HepG2 (cell line): ENCODE data around the gene HDAC4. TPM values are rescaled to one million over a fixed set of nuclear protein-coding genes. Genes with fewer than 3 reads are reported as not detected.

Experiments used
- ARID2 ChIP-seq: sonication (generic); formaldehyde crosslinking; IDR thresholded peaks from 2 replicates; pipeline ENCODE4 v1.8.1; 2022; ENCODE audit warnings: mild to moderate bottlenecking, missing genetic modification reagents, borderline replicate concordance
- E2F1 ChIP-seq: sonication (generic); formaldehyde crosslinking; IDR thresholded peaks from 2 replicates; pipeline ENCODE4 v1.5.0; 2020; ENCODE audit warnings: missing genetic modification reagents
- FIP1L1 ChIP-seq: fragments of 200-400 bp; formaldehyde crosslinking; IDR thresholded peaks from 2 replicates; pipeline ENCODE4 v1.6.1; 2018; ENCODE audit warnings: low read depth, mild to moderate bottlenecking, low read length, moderate library complexity, borderline replicate concordance; ENCODE audit not compliant: insufficient read depth
- ISL2 ChIP-seq: sonication (generic); formaldehyde crosslinking; IDR thresholded peaks from 2 replicates; pipeline ENCODE4 v1.5.0; 2020; ENCODE audit warnings: missing genetic modification reagents
- KDM2A ChIP-seq: sonication (generic); formaldehyde crosslinking; IDR thresholded peaks from 2 replicates; pipeline ENCODE4 v1.4.0; 2020; ENCODE audit warnings: low read depth, missing genetic modification reagents, borderline replicate concordance
- NBN ChIP-seq: fragments of 450-650 bp; conservative IDR thresholded peaks from 2 replicates; pipeline ENCODE4 v1.6.1; 2017
- SIX4 ChIP-seq: sonication (generic); formaldehyde crosslinking; IDR thresholded peaks from 2 replicates; pipeline ENCODE4 v1.4.0; 2020; ENCODE audit warnings: missing genetic modification reagents
- SP140L ChIP-seq: sonication (generic); formaldehyde crosslinking; IDR thresholded peaks from 2 replicates; pipeline ENCODE4 v1.4.0; 2020; ENCODE audit warnings: missing genetic modification reagents, borderline replicate concordance
- TCF7L2 ChIP-seq: IDR thresholded peaks from 2 replicates; pipeline ENCODE4 v1.6.1; 2011; ENCODE audit warnings: mild to moderate bottlenecking, low read depth, low read length, moderate library complexity
- ZBTB1 ChIP-seq: sonication (generic); formaldehyde crosslinking; IDR thresholded peaks from 2 replicates; pipeline ENCODE4 v1.4.0; 2020; ENCODE audit warnings: missing genetic modification reagents, borderline replicate concordance
- ZNF253 ChIP-seq: sonication (generic); formaldehyde crosslinking; IDR thresholded peaks from 2 replicates; pipeline ENCODE4 v1.8.0; 2022; ENCODE audit warnings: mild to moderate bottlenecking, missing genetic modification reagents, borderline replicate concordance
- ZNF44 ChIP-seq: sonication (generic); formaldehyde crosslinking; IDR thresholded peaks from 2 replicates; pipeline ENCODE4 v1.5.1; 2020; ENCODE audit warnings: mild to moderate bottlenecking, missing genetic modification reagents
- ZNF75D ChIP-seq: sonication (generic); formaldehyde crosslinking; IDR thresholded peaks from 2 replicates; pipeline ENCODE4 v1.8.1; 2023; ENCODE audit warnings: missing genetic modification reagents, mild to moderate bottlenecking, borderline replicate concordance
- ZNF775 ChIP-seq: sonication (generic); formaldehyde crosslinking; IDR thresholded peaks from 2 replicates; pipeline ENCODE4 v1.4.0; 2020; ENCODE audit warnings: missing genetic modification reagents, mild to moderate bottlenecking, moderate library complexity, borderline replicate concordance
- ZNF776 ChIP-seq: sonication (generic); formaldehyde crosslinking; IDR thresholded peaks from 2 replicates; pipeline ENCODE4 v1.4.0; 2020; ENCODE audit warnings: mild to moderate bottlenecking, missing genetic modification reagents
- polyA plus RNA-seq, 8 experiments: library from polyadenylated mRNA; depleted of rRNA in 3 of 8; stranded (reverse) in 7 of 8; unstranded in 1 of 8; fragments of >200 nt; fragmentation: Illumina TruSeq in 4 of 8; extraction: Trizol in 4 of 8; gene quantifications; 2 replicates each; pipeline versions ENCODE4 v1.2.1 to v1.2.3, GENCODE V29; 2011 to 2016; ENCODE audit warnings: low read depth in 4 of 8, missing spikeins in 1 of 8, mixed read lengths in 1 of 8; ENCODE audit not compliant: insufficient read depth in 1 of 8
- total RNA-seq, 5 experiments: library from RNA; depleted of rRNA; stranded (reverse); fragments of >200 nt; fragmentation: Illumina TruSeq; extraction: Trizol; gene quantifications; 2 replicates each; pipeline ENCODE4 v1.2.3, GENCODE V29; 2016; ENCODE audit warnings: low read depth in 1 of 5
- TF ChIP-seq, protein P1 (sequence below): sonication (generic); formaldehyde crosslinking; IDR thresholded peaks from 2 replicates; pipeline ENCODE4 v1.5.0; 2020; ENCODE audit warnings: mild to moderate bottlenecking, missing genetic modification reagents
- TF ChIP-seq, protein P2 (sequence below): sonication (generic); formaldehyde crosslinking; IDR thresholded peaks from 2 replicates; pipeline ENCODE4 v1.5.1; 2020; ENCODE audit warnings: missing genetic modification reagents, mild to moderate bottlenecking, borderline replicate concordance
- TF ChIP-seq, protein P3 (sequence below): sonication (generic); formaldehyde crosslinking; conservative IDR thresholded peaks from 2 replicates; pipeline ENCODE4 v1.4.0; 2020; ENCODE audit warnings: missing genetic modification reagents
- TF ChIP-seq, protein P4 (sequence below): sonication (generic); formaldehyde crosslinking; IDR thresholded peaks from 2 replicates; pipeline ENCODE4 v1.5.1; 2020; ENCODE audit warnings: mild to moderate bottlenecking, missing genetic modification reagents, moderate library complexity

HDAC4 gene
- total and polyA plus RNA-seq, 2 of the 13 experiments (the other 11 are each of a cell fraction or from before 2014, with no cell fraction given), result 10.1 to 11.5 TPM

DNA sequence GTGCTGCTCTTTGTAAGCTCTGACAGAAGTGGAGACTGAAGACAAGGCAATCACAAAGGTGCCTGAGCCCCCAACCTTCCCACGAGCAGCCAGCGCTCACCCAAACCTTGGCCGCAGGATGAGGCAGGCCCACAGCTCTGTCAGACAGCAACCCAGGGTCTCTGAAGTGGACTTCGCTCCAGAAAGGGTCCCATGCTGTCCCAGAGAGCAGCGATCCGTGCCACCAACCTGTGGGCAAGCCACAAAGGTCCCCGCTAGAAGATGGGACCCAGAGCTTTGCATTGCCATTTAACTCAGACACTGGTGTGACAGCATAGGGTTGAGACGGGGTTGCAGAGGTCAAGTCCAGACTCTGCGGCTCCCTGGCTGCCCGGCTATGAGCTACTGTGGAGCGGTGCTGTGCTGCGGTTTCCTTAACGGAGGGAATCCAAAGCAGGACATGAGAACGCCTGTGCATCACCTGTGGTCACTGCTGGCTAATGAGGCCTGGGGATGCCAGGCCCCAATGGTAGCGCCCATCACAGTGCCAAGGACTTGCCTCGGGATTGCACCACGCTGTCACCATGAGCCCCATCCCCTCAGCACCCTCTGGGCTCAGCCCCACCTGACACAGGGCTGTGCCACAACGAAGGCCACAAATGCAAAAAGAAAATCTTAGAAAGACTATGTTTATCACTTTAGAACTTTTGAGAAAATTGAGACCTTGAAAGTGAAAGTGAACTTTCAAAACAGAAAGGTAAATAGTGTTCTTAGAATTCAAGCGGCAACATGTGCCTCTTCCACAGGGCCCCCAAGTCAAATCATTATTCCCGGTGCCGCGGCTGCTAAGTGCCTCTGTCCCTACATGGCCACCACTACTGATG is 103.4 kb downstream of the HDAC4 start (continued):
- TF ChIP-seq KDM2A (CRISPR knock-in tag), result no peak; the same call in 1 of the 2 replicates
- TF ChIP-seq ARID2, result no peak
- no peak for TF ChIP-seq TCF7L2
- TF ChIP-seq E2F1 (CRISPR knock-in tag), result no peak
- TF ChIP-seq, protein P1, sequence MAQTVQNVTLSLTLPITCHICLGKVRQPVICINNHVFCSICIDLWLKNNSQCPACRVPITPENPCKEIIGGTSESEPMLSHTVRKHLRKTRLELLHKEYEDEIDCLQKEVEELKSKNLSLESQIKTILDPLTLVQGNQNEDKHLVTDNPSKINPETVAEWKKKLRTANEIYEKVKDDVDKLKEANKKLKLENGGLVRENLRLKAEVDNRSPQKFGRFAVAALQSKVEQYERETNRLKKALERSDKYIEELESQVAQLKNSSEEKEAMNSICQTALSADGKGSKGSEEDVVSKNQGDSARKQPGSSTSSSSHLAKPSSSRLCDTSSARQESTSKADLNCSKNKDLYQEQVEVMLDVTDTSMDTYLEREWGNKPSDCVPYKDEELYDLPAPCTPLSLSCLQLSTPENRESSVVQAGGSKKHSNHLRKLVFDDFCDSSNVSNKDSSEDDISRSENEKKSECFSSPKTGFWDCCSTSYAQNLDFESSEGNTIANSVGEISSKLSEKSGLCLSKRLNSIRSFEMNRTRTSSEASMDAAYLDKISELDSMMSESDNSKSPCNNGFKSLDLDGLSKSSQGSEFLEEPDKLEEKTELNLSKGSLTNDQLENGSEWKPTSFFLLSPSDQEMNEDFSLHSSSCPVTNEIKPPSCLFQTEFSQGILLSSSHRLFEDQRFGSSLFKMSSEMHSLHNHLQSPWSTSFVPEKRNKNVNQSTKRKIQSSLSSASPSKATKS, result no peak
- TF ChIP-seq SIX4 (CRISPR knock-in tag), result no peak
- no peak for TF ChIP-seq ZBTB1 (CRISPR knock-in tag)
- TF ChIP-seq FIP1L1, result no peak
- no peak for TF ChIP-seq ZNF253 (CRISPR knock-in tag)
- TF ChIP-seq, protein P2, sequence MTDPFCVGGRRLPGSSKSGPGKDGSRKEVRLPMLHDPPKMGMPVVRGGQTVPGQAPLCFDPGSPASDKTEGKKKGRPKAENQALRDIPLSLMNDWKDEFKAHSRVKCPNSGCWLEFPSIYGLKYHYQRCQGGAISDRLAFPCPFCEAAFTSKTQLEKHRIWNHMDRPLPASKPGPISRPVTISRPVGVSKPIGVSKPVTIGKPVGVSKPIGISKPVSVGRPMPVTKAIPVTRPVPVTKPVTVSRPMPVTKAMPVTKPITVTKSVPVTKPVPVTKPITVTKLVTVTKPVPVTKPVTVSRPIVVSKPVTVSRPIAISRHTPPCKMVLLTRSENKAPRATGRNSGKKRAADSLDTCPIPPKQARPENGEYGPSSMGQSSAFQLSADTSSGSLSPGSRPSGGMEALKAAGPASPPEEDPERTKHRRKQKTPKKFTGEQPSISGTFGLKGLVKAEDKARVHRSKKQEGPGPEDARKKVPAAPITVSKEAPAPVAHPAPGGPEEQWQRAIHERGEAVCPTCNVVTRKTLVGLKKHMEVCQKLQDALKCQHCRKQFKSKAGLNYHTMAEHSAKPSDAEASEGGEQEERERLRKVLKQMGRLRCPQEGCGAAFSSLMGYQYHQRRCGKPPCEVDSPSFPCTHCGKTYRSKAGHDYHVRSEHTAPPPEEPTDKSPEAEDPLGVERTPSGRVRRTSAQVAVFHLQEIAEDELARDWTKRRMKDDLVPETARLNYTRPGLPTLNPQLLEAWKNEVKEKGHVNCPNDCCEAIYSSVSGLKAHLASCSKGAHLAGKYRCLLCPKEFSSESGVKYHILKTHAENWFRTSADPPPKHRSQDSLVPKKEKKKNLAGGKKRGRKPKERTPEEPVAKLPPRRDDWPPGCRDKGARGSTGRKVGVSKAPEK (CRISPR knock-in tag), result no peak
- TF ChIP-seq ZNF44, result no peak
- no peak for TF ChIP-seq ZNF75D
- no peak for TF ChIP-seq ZNF776
- TF ChIP-seq, protein P3, sequence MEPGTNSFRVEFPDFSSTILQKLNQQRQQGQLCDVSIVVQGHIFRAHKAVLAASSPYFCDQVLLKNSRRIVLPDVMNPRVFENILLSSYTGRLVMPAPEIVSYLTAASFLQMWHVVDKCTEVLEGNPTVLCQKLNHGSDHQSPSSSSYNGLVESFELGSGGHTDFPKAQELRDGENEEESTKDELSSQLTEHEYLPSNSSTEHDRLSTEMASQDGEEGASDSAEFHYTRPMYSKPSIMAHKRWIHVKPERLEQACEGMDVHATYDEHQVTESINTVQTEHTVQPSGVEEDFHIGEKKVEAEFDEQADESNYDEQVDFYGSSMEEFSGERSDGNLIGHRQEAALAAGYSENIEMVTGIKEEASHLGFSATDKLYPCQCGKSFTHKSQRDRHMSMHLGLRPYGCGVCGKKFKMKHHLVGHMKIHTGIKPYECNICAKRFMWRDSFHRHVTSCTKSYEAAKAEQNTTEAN, result no peak
- TF ChIP-seq, protein P4, sequence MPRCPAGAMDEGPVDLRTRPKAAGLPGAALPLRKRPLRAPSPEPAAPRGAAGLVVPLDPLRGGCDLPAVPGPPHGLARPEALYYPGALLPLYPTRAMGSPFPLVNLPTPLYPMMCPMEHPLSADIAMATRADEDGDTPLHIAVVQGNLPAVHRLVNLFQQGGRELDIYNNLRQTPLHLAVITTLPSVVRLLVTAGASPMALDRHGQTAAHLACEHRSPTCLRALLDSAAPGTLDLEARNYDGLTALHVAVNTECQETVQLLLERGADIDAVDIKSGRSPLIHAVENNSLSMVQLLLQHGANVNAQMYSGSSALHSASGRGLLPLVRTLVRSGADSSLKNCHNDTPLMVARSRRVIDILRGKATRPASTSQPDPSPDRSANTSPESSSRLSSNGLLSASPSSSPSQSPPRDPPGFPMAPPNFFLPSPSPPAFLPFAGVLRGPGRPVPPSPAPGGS (CRISPR knock-in tag), result no peak
- TF ChIP-seq ZNF775 (CRISPR knock-in tag), result no peak
- no peak for TF ChIP-seq ISL2 (CRISPR knock-in tag)
- no peak for TF ChIP-seq NBN
- no peak for TF ChIP-seq SP140L (CRISPR knock-in tag)
